Pancreas (tissue), 10 donors: ENCODE measurements around the gene DUSP9. TPM values are rescaled to one million over a fixed set of nuclear protein-coding genes. Genes with fewer than 3 reads are reported as not detected.
"Not testable (repeated sequence)": the region's sequence is repeated elsewhere in the genome, so short reads cannot be mapped to it uniquely, and the experiment has no call there.

ENCODE experiments used
- ATAC-seq, 4 donors: fragments of 200-7000 bp; cut with Tn5 transposase; one replicate each; pipeline versions ENCODE4 v1.8.0 to v1.9.1; 2020; ENCODE audit warnings: mild to moderate bottlenecking in 4 of 4, moderate library complexity in 4 of 4
- DNase-seq, 6 donors: peaks; one replicate each; pipeline ENCODE4 v3.0.0-alpha.2; 2020
- FAIRE-seq: peaks from 2 replicates; lab custom pipeline; 2012; peaks lifted over from hg19 to GRCh38; lab: Jason Lieb, UNC
- H3K27ac ChIP-seq, 4 donors: fragments of 200-600 bp; sonication (generic); 1 replicate in 3 of 4; 2 replicates in 1 of 4; pipeline versions ENCODE4 v1.5.0 to v1.8.0; 2020
- H3K27me3 ChIP-seq, 4 donors: fragments of 200-600 bp; one replicate each; pipeline ENCODE4 v1.8.0; 2021
- H3K36me3 ChIP-seq, 3 donors: fragments of 200-600 bp; sonication (generic) in 1 of 3; one replicate each; pipeline versions ENCODE4 v1.5.0 to v1.8.0; 2020 to 2021
- H3K4me1 ChIP-seq, 3 donors: fragments of 200-600 bp; one replicate each; pipeline ENCODE4 v1.8.0; 2021
- H3K4me3 ChIP-seq, 4 donors: fragments of 200-600 bp; sonication (generic) in 2 of 4; one replicate each; pipeline versions ENCODE4 v1.5.0 to v1.8.0; 2020 to 2021
- H3K9me3 ChIP-seq, 4 donors: fragments of 200-600 bp; one replicate each; pipeline ENCODE4 v1.8.0; 2021
- WGBS, 2 donors: extraction: QIAGEN DNeasy Blood & Tissue Kit; methylation state at CpG; one replicate each; pipeline ENCODE4 v1.1.7; 2013; 5-methylcytosine and 5-hydroxymethylcytosine counted together
- intact Hi-C, 3 donors: fragments of 100-400 bp; cut with DNase I; formaldehyde crosslinking; loops; one replicate each; pipeline versions ENCODE4 v1.11.1 to v1.14.2; 2022
- polyA plus RNA-seq, 2 donors: library from polyadenylated mRNA; stranded (reverse); fragments of 200-250 nt; gene quantifications; one replicate each; pipeline ENCODE4 v1.2.3, GENCODE V29; 2013
- total RNA-seq, 6 donors: library from RNA; stranded (reverse); fragmentation: NEBNext Ultra II Directional in 4 of 6; extraction: Animal tissue kit (Norgen Biotek cat#: 25700) in 4 of 6; gene quantifications; one replicate each; pipeline versions ENCODE4 v1.2.1 to v1.2.4, GENCODE V29; 2021 to 2023
- TF ChIP-seq, protein P1 (sequence below), 4 donors: fragments of 200-600 bp; sonication (generic) in 3 of 4; IDR thresholded peaks; one replicate each; pipeline versions ENCODE4 v1.5.0 to v1.8.0; 2021; ENCODE audit warnings: antibody characterized with exemption in 4 of 4
- donor health status: healthy with polysubstance abuse.
- donor health status: DM: no; HTN: no; CAD: no; lungs with moderate emphysema.
- donor health status: DM: no; HTN: no; CAD: no.
- donor health status: control.
- donor health status: control.
- donor health status: Bipolar disorder and iron deficiency.
- donor health status: DM: yes; HTN: yes; CAD: no.
- donor health status: DM: no; HTN: no; CAD: no.
- donor health status: DM: no; HTN: no; CAD: no.
- donor health status: DM: yes; HTN: yes; CAD: no.

Gene DUSP9
- total and polyA plus RNA-seq, 8 donors: 0.07 to 0.28 (median 0.12) TPM; not detected in 4

- intact Hi-C loops: no loop called here
- no peak overlapping the region for H3K4me3 ChIP-seq
- DNase-seq: no peak
- H3K9me3 ChIP-seq: no peaks in the 10 kb centered on the region
- H3K4me1 ChIP-seq: no peaks in the 10 kb centered on the region
- no peak for ATAC-seq
- no peak for FAIRE-seq
- H3K27ac ChIP-seq: no peak overlapping the region
- WGBS, 2 donors: 80 to 86% methylated on average over 7 of the region's 7 CpGs
- no peaks in the 10 kb centered on the region for H3K27me3 ChIP-seq
- TF ChIP-seq, protein P1, sequence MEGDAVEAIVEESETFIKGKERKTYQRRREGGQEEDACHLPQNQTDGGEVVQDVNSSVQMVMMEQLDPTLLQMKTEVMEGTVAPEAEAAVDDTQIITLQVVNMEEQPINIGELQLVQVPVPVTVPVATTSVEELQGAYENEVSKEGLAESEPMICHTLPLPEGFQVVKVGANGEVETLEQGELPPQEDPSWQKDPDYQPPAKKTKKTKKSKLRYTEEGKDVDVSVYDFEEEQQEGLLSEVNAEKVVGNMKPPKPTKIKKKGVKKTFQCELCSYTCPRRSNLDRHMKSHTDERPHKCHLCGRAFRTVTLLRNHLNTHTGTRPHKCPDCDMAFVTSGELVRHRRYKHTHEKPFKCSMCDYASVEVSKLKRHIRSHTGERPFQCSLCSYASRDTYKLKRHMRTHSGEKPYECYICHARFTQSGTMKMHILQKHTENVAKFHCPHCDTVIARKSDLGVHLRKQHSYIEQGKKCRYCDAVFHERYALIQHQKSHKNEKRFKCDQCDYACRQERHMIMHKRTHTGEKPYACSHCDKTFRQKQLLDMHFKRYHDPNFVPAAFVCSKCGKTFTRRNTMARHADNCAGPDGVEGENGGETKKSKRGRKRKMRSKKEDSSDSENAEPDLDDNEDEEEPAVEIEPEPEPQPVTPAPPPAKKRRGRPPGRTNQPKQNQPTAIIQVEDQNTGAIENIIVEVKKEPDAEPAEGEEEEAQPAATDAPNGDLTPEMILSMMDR (IDR thresholded peaks at IDR 0.05): no peak
- no peaks in the 10 kb centered on the region for H3K36me3 ChIP-seq
These were observed 46.1 kb upstream of the DUSP9 start for GRCh38 chrX:153600921-153601320.

DNA sequence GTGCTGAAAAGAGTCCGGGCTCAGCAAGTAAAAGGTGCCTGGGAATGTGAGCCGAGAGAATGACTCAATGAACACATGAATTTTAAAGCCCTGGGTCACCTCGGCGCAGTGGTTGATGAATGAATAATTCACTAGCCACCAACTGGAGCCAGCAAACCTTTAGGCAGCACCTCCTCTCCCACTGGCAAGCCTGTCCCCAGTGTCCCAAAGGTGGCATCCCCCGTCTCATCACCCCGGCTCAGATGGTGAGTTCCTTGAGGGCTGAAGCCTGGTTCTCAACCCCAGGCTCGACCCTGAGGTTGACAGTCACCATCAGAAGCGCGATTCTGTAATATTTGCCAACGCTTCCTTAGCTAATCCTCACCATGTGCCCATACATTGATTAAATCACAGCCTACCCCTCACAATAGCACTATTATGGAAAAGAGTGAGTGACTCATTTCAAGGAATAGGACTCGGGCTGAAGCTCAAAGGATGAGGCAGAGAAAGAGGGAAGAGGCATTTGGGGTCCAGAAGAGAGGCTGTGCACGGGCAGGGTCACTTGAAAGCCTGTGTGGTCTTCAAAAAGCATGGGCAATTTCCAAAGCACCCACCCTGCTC is 45.4 kb upstream of the DUSP9 start:
- no peak overlapping the region for H3K27ac ChIP-seq
- intact Hi-C loops: no loop called here
- H3K9me3 ChIP-seq: no peaks in the 10 kb centered on the region
- FAIRE-seq: no peak
- WGBS, 2 donors: 78 to 87% methylated on average over 12 of the region's 12 CpGs
- DNase-seq: no peak
- TF ChIP-seq, protein P1 (IDR thresholded peaks at IDR 0.05): no peak
- no peaks in the 10 kb centered on the region for H3K36me3 ChIP-seq
- no peak for ATAC-seq
- no peaks in the 10 kb centered on the region for H3K4me1 ChIP-seq
- H3K27me3 ChIP-seq: no peaks in the 10 kb centered on the region
- no peak overlapping the region for H3K4me3 ChIP-seq

- intact Hi-C loops: no loop called here
- no peaks in the 10 kb centered on the region for H3K36me3 ChIP-seq
- ATAC-seq (no peak), DNase-seq (no peak), FAIRE-seq (no peak)
- H3K4me1 ChIP-seq: no peaks in the 10 kb centered on the region
- WGBS, 2 donors: 78 to 86% methylated on average over 3 of the region's 3 CpGs
- H3K27me3 ChIP-seq: no peaks in the 10 kb centered on the region
- no peak overlapping the region for H3K4me3 ChIP-seq
- no peaks in the 10 kb centered on the region for H3K9me3 ChIP-seq
- H3K27ac ChIP-seq: no peak overlapping the region
- TF ChIP-seq, protein P1 (IDR thresholded peaks at IDR 0.05): no peak
These were observed 44.4 kb upstream of the DUSP9 start for GRCh38 chrX:153602601-153603000.

- Histone ChIP-seq H3K36me3 (no peaks in the 10 kb centered on the region), H3K4me1 (no peaks in the 10 kb centered on the region), H3K27ac (no peak overlapping the region), H3K27me3 (no peaks in the 10 kb centered on the region), H3K9me3 (no peaks in the 10 kb centered on the region), H3K4me3 (no peak overlapping the region)
- intact Hi-C loops: no loop called here
- TF ChIP-seq, protein P1 (IDR thresholded peaks at IDR 0.05): no peak
- 83 to 87% methylated on average over 17 of the region's 17 CpGs for WGBS, 2 donors
- DNase-seq (no peak), ATAC-seq (no peak), FAIRE-seq (no peak)
These were observed 43.8 kb upstream of the DUSP9 start for GRCh38 chrX:153603131-153603656.

- intact Hi-C loops, H3K4me1 ChIP-seq, H3K4me3 ChIP-seq, H3K36me3 ChIP-seq, FAIRE-seq, H3K9me3 ChIP-seq, H3K27me3 ChIP-seq, ATAC-seq, H3K27ac ChIP-seq, DNase-seq: not testable (repeated sequence)
- 79 to 81% methylated on average over 18 of the region's 18 CpGs for WGBS, 2 donors
These were observed 42.2 kb upstream of the DUSP9 start for GRCh38 chrX:153604666-153605380.
